SK-N-SH treated with all-trans-retinoic acid at 6 μM for 48 hours (cell line): ENCODE results near the gene KLHL6.

Experiments
- CSDC2 ChIP-seq: fragments of 250-450 bp; sonication (Bioruptor Pico); IDR thresholded peaks from 2 replicates; pipeline ENCODE4 v1.5.0; 2020; ENCODE audit warnings: mild to moderate bottlenecking, moderate library complexity
- GLIS3 ChIP-seq: fragments of 250-450 bp; sonication (Bioruptor Pico); IDR thresholded peaks from 2 replicates; pipeline ENCODE4 v1.5.0; 2020; ENCODE audit warnings: mild to moderate bottlenecking, moderate library complexity
- PPARA ChIP-seq: fragments of 250-450 bp; sonication (Bioruptor Pico); IDR thresholded peaks from 2 replicates; pipeline ENCODE4 v1.5.0; 2020; ENCODE audit warnings: mild to moderate bottlenecking, borderline replicate concordance
- TCF4 ChIP-seq: fragments of 250-450 bp; sonication (Bioruptor Pico); IDR thresholded peaks from 2 replicates; pipeline ENCODE4 v1.8.0; 2021; ENCODE audit warnings: mild to moderate bottlenecking, moderate library complexity, borderline replicate concordance
- TSHZ2 ChIP-seq: fragments of 250-450 bp; sonication (Bioruptor Pico); IDR thresholded peaks from 2 replicates; pipeline ENCODE4 v1.5.0; 2020; ENCODE audit warnings: mild to moderate bottlenecking, moderate library complexity
- ZNF8 ChIP-seq: fragments of 450-650 bp; formaldehyde crosslinking; IDR thresholded peaks from 2 replicates; pipeline ENCODE4 v1.5.0; 2020; ENCODE audit warnings: mild to moderate bottlenecking, moderate library complexity
- TF ChIP-seq, protein P1 (sequence below): fragments of 250-450 bp; sonication (Bioruptor Pico); IDR thresholded peaks from 2 replicates; pipeline ENCODE4 v1.8.0; 2021; ENCODE audit warnings: low read depth, mild to moderate bottlenecking, moderate library complexity, borderline replicate concordance
- TF ChIP-seq, protein P2 (sequence below): fragments of 250-450 bp; sonication (Bioruptor Pico); IDR thresholded peaks from 2 replicates; pipeline ENCODE4 v1.8.0; 2020; ENCODE audit warnings: mild to moderate bottlenecking, moderate library complexity, borderline replicate concordance

GRCh38 chr3:183586477-183586876 is 31.0 kb upstream of the KLHL6 start:
- no peak for TF ChIP-seq TCF4 (CRISPR knock-in tag)
- TF ChIP-seq, protein P1, sequence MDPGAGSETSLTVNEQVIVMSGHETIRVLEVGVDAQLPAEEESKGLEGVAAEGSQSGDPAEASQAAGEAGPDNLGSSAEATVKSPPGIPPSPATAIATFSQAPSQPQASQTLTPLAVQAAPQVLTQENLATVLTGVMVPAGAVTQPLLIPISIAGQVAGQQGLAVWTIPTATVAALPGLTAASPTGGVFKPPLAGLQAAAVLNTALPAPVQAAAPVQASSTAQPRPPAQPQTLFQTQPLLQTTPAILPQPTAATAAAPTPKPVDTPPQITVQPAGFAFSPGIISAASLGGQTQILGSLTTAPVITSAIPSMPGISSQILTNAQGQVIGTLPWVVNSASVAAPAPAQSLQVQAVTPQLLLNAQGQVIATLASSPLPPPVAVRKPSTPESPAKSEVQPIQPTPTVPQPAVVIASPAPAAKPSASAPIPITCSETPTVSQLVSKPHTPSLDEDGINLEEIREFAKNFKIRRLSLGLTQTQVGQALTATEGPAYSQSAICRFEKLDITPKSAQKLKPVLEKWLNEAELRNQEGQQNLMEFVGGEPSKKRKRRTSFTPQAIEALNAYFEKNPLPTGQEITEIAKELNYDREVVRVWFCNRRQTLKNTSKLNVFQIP (CRISPR knock-in tag) = no peak
- TF ChIP-seq, protein P2, sequence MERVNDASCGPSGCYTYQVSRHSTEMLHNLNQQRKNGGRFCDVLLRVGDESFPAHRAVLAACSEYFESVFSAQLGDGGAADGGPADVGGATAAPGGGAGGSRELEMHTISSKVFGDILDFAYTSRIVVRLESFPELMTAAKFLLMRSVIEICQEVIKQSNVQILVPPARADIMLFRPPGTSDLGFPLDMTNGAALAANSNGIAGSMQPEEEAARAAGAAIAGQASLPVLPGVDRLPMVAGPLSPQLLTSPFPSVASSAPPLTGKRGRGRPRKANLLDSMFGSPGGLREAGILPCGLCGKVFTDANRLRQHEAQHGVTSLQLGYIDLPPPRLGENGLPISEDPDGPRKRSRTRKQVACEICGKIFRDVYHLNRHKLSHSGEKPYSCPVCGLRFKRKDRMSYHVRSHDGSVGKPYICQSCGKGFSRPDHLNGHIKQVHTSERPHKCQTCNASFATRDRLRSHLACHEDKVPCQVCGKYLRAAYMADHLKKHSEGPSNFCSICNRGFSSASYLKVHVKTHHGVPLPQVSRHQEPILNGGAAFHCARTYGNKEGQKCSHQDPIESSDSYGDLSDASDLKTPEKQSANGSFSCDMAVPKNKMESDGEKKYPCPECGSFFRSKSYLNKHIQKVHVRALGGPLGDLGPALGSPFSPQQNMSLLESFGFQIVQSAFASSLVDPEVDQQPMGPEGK (CRISPR knock-in tag) = no peak
- no peak for TF ChIP-seq PPARA (CRISPR knock-in tag)
- TF ChIP-seq CSDC2 (CRISPR knock-in tag) = no peak
- TF ChIP-seq ZNF8 (CRISPR knock-in tag) = no peak
- no peak for TF ChIP-seq TSHZ2
- no peak for TF ChIP-seq GLIS3 (CRISPR knock-in tag)
